ENCODE results near the gene RWDD3.

Gene RWDD3

GRCh38 chr1:95233737-95234500, at the start of gene RWDD3:
Gene RWDD3 (plus strand): TSS chr1:95234210. CDS start chr1:95234231, 21 bp downstream.
- peak in 1 of 2 experiments; percentile 42 for DNase-seq

GRCh38 chr1:95186149-95186548, 47.9 kb upstream of the RWDD3 start:
- DNase-seq = no peak

GRCh38 chr1:95193591-95193990, 40.4 kb upstream of the RWDD3 start:
- DNase-seq = no peak

GRCh38 chr1:95195046-95195445, 39.0 kb upstream of the RWDD3 start:
- DNase-seq = peak in 1 of 2 experiments; percentile 69

- no peak for DNase-seq
Measured at GRCh38 chr1:95196017-95196416, 38.0 kb upstream of the RWDD3 start.

GRCh38 chr1:95197616-95198252, 36.3 kb upstream of the RWDD3 start:
- DNase-seq = no peak

- DNase-seq = no peak
Measured at GRCh38 chr1:95201905-95202304, 32.1 kb upstream of the RWDD3 start.

GRCh38 chr1:95203908-95204437, 30.0 kb upstream of the RWDD3 start:
- no peak for DNase-seq

- no peak for DNase-seq
Measured at GRCh38 chr1:95206514-95206913, 27.5 kb upstream of the RWDD3 start.

GRCh38 chr1:95207223-95207935, 26.6 kb upstream of the RWDD3 start:
- no peak for DNase-seq

GRCh38 chr1:95208876-95209275, 25.1 kb upstream of the RWDD3 start:
- no peak for DNase-seq

GRCh38 chr1:95209291-95209690, 24.7 kb upstream of the RWDD3 start:
- no peak for DNase-seq

- no peak for DNase-seq
Measured at GRCh38 chr1:95216292-95216990, 17.6 kb upstream of the RWDD3 start.

GRCh38 chr1:95217371-95217770, 16.6 kb upstream of the RWDD3 start:
- DNase-seq = no peak

GRCh38 chr1:95219407-95219806, 14.6 kb upstream of the RWDD3 start:
- DNase-seq = no peak

- DNase-seq = no peak
Measured at GRCh38 chr1:95221306-95221705, 12.7 kb upstream of the RWDD3 start.

GRCh38 chr1:95222629-95223028, 11.4 kb upstream of the RWDD3 start:
- no peak for DNase-seq

- DNase-seq = no peak
Measured at GRCh38 chr1:95223110-95223509, 10.9 kb upstream of the RWDD3 start.

- DNase-seq = no peak
Measured at GRCh38 chr1:95226781-95227660, 7.0 kb upstream of the RWDD3 start.

GRCh38 chr1:95229037-95229436, 5.0 kb upstream of the RWDD3 start:
- DNase-seq = no peak

- DNase-seq = no peak
Measured at GRCh38 chr1:95229706-95230105, 4.3 kb upstream of the RWDD3 start.

- peak in 1 of 2 experiments; percentile 19 for DNase-seq
Measured at GRCh38 chr1:95230256-95230655, 3.8 kb upstream of the RWDD3 start.

Data from cerebellar nuclear complex (tissue), 1 donor.